ENCODE data around the gene CREB3L2. TPM values are rescaled to one million over a fixed set of nuclear protein-coding genes. Genes with fewer than 3 reads are reported as not detected.

Gene CREB3L2
- total and polyA plus RNA-seq, 2 of the 8 experiments (the other 6 are each of a cell fraction or from before 2014, with no cell fraction given), result 14.4 to 48.3 TPM

DNA sequence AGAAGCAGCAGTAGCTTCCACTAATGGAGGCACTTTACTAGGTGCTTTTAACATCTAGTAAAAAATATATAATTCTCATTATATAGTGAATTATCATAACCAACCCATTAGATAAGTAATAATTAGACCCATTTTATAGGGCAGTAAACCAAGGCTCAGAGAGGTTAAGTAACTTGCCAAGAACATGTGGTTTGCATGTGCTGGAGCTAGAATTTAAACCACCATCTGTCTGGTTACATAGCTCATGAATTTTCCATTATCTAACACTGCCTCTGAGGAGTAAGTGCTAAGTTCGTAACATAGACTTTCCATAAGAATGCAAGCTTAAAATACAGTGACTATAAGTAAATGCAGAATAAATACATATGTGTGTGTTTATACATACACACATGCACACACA is 41.9 kb downstream of the CREB3L2 start:
- Histone ChIP-seq H3K23me2 (ENCODE audit: low read depth, low read length) (no peaks in the 10 kb centered on the region), H2BK15ac (ENCODE audit: low read length) (no peak overlapping the region), H2BK20ac (ENCODE audit: low read length) (no peak overlapping the region), H3K79me2 (ENCODE audit: control insufficient read depth in 1 of 2, insufficient read depth in 2 of 2, low read length in 2 of 2) (peaks cover 0 to 52% of the 10 kb centered on the region in 2 experiments; a peak in 2 of 4 replicates), H2BK120ac (replicated peaks; ENCODE audit: low read depth, low read length) (no peak overlapping the region), H3K4me3 (ENCODE audit: extremely low read depth in 1 of 4, insufficient read depth in 2 of 4, low read depth in 3 of 4, low read length in 4 of 4) (no peak overlapping the region), H4K8ac (ENCODE audit: extremely low read depth, insufficient read depth, low read length) (no peak overlapping the region), H2BK5ac (ENCODE audit: low read depth, low read length) (no peak overlapping the region), H3K4ac (replicated peaks; ENCODE audit: insufficient read length, low read depth, low read length) (no peak overlapping the region), H3K56ac (replicated peaks; ENCODE audit: insufficient read length, low read depth, low read length) (no peak overlapping the region), H3K79me1 (ENCODE audit: low read depth, low read length) (peaks cover 3% of the 10 kb centered on the region), H3K4me2 (ENCODE audit: insufficient read depth in 1 of 2, low read depth in 2 of 2, low read length in 2 of 2) (no peak overlapping the region), H4K91ac (replicated peaks; ENCODE audit: insufficient read length, low read length) (no peak overlapping the region), H2AFZ (ENCODE audit: low read length) (no peak overlapping the region), H3K9ac (replicated peaks in 1 of 4; ENCODE audit: extremely low read depth in 1 of 4, low read depth in 3 of 4, low read length in 3 of 4) (no peak overlapping the region), H4K5ac (ENCODE audit: insufficient read length, low read depth, low read length) (no peak overlapping the region), H2BK12ac (ENCODE audit: low read depth, low read length) (no peak overlapping the region), H3K4me1 (replicated peaks in 1 of 4; ENCODE audit: control insufficient read depth in 3 of 4, insufficient read depth in 4 of 4, low read length in 3 of 4) (peaks cover 0 to 2% (median under 1%) of the 10 kb centered on the region in 4 experiments; a peak in 3 of 7 replicates), H4K20me1 (replicated peaks in 1 of 2; ENCODE audit: control insufficient read depth in 1 of 2, insufficient read depth in 2 of 2, low read length in 2 of 2) (no peaks in the 10 kb centered on the region), H3K18ac (ENCODE audit: extremely low read depth, low read length) (no peak overlapping the region), H3K23ac (ENCODE audit: insufficient read length) (no peak overlapping the region), H3K14ac (ENCODE audit: insufficient read length) (no peak overlapping the region), H2AK5ac (ENCODE audit: low read depth, low read length) (no peak overlapping the region), H3K27me3 (replicated peaks in 1 of 4; ENCODE audit: control insufficient read depth in 3 of 4, extremely low read depth in 1 of 4, insufficient read depth in 3 of 4, low read length in 3 of 4) (no peaks in the 10 kb centered on the region), H3K36me3 (ENCODE audit: control insufficient read depth in 2 of 4, insufficient read depth in 4 of 4, low read length in 3 of 4) (peaks cover 0 to 3% (median 0%) of the 10 kb centered on the region in 4 experiments; a peak in 1 of 8 replicates), H3K9me3 (ENCODE audit: insufficient read depth in 2 of 2, low read depth in 1 of 2, low read length in 1 of 2) (no peaks in the 10 kb centered on the region), H3K27ac (ENCODE audit: low read depth, low read length) (no peak overlapping the region)
- ChIA-PET CTCF (ENCODE audit: partially characterized antibody) (interaction anchor here (0.5 to 1.5 kb wide), 2 partner anchors 9 to 1073 kb away, joined by 3 read pairs; no protein-coding TSS in a partner anchor), POLR2A (ENCODE audit: partially characterized antibody) (no interaction called here)
- no peak for DNase-seq (ENCODE audit: low read depth in 1 of 2, low spot score in 2 of 2)
- FAIRE-seq, result no peak
- no peak for TF ChIP-seq TCF12 (IDR thresholded peaks at IDR 0.05; ENCODE audit: low read depth, low read length)
- no peak for TF ChIP-seq CHD1 (IDR thresholded peaks at IDR 0.05; ENCODE audit: low read depth, low read length)
- TF ChIP-seq ZNF274 (IDR thresholded peaks at IDR 0.05; ENCODE audit: borderline replicate concordance, extremely low read depth, low read length), result no peak
- TF ChIP-seq SIRT6 (IDR thresholded peaks at IDR 0.05; ENCODE audit: low read length), result no peak
- TF ChIP-seq CEBPB (IDR thresholded peaks at IDR 0.05; ENCODE audit: low read depth, low read length), result no peak
- TF ChIP-seq BRCA1 (IDR thresholded peaks at IDR 0.05; ENCODE audit: low read depth, low read length), result no peak
- no peak for TF ChIP-seq NRF1 (IDR thresholded peaks at IDR 0.05; ENCODE audit: low read depth, low read length)
- no peak for TF ChIP-seq KDM1A (IDR thresholded peaks at IDR 0.05; ENCODE audit: borderline replicate concordance, low read length)
- 90% methylated on average over 1 of the region's 1 CpG; no CpG with 5 or more reads in 1 of the 2 experiments for WGBS, 2 experiments (ENCODE audit: extremely low coverage in 1 of 2, insufficient coverage in 1 of 2, insufficient read length in 1 of 2, insufficient replicate concordance in 2 of 2, low coverage in 1 of 2, low lambda C conversion rate in 2 of 2, missing lambda C conversion rate in 1 of 2)
